ENCODE data around the gene MC5R. TPM values are rescaled to one million over a fixed set of nuclear protein-coding genes. Genes with fewer than 3 reads are reported as not detected.
A peak's percentile ranks its signal among the peaks of the same experiment; 100 is the strongest.

MC5R gene
- total and polyA plus RNA-seq, 9 donors, result 0.79 to 7.3 (median 2.6) TPM

DNA sequence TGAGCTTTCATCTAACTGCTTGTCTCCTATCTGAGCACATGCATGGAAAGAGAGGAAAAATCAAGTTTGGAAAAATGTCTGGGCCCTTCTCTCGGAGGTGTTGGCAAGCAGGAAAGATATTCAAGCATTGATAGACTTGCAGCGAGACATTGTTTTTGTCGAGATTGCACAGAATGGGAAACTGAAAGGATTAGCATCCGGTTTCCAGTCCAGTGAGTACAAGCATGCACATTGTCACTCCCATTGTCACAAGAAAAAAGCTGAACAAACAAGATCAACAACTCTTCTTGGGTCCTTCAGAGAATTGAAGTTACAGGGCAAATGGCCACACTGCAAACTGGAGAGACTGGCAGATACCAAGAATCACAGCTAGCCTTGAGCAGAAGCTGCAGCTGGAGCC lies 19.6 kb upstream of the MC5R start:
- no peak for DNase-seq
- Histone ChIP-seq H3K4me3 (ENCODE audit: low read length) (no peak overlapping the region), H3K27me3 (ENCODE audit: control insufficient read depth, insufficient read depth, low read length) (peaks cover 12% of the 10 kb centered on the region), H3K4me1 (ENCODE audit: control insufficient read depth, insufficient read depth, low read length) (peaks cover 6% of the 10 kb centered on the region), H3K36me3 (ENCODE audit: control insufficient read depth, insufficient read depth, low read length) (no peaks in the 10 kb centered on the region), H3K9me3 (replicated peaks; ENCODE audit: control insufficient read depth, low read depth, low read length) (no peaks in the 10 kb centered on the region), H3K27ac (ENCODE audit: low read length) (no peak overlapping the region)
- WGBS (ENCODE audit: insufficient coverage), result 70% methylated on average over 2 of the region's 4 CpGs

- H3K27me3 ChIP-seq (ENCODE audit: control insufficient read depth, insufficient read depth, low read length), result no peaks in the 10 kb centered on the region
Observed at GRCh38 chr18:13808294-13809042, 15.5 kb upstream of the MC5R start.

DNA sequence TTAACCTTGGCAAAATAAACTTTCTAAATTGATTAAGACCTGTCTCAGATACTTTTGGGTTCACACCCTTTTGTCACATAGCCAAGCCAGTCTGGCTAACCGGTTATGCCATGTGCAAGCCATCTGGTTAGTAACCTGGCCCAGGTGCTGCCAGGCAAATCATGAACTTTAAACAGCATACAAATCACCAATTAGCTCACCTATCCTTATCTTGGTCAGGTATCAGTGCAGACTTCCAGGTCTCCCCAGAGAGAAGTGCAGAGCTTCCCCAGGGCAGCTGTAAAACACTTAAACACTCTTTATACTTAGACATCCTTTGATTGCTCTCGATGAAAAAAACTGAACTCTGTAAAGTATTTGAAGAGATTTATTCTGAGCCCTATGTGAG lies 14.9 kb upstream of the MC5R start:
- Histone ChIP-seq H3K27me3 (ENCODE audit: control insufficient read depth, insufficient read depth, low read length) (no peaks in the 10 kb centered on the region), H3K27ac (ENCODE audit: low read length) (no peak overlapping the region), H3K4me1 (ENCODE audit: control insufficient read depth, insufficient read depth, low read length) (no peaks in the 10 kb centered on the region), H3K4me3 (ENCODE audit: low read length) (no peak overlapping the region), H3K36me3 (ENCODE audit: control insufficient read depth, insufficient read depth, low read length) (no peaks in the 10 kb centered on the region), H3K9me3 (replicated peaks; ENCODE audit: control insufficient read depth, low read depth, low read length) (no peaks in the 10 kb centered on the region)
- WGBS (ENCODE audit: insufficient coverage), result 67% methylated on average over 1 of the region's 2 CpGs
- no peak for DNase-seq

More at GRCh38 chr18:13808294-13809042, 15.5 kb upstream of the MC5R start:
- H3K36me3 ChIP-seq (ENCODE audit: control insufficient read depth, insufficient read depth, low read length), result no peaks in the 10 kb centered on the region
- no peak overlapping the region for H3K4me3 ChIP-seq (ENCODE audit: low read length)
- H3K9me3 ChIP-seq (replicated peaks; ENCODE audit: control insufficient read depth, low read depth, low read length), result no peaks in the 10 kb centered on the region
- H3K4me1 ChIP-seq (ENCODE audit: control insufficient read depth, insufficient read depth, low read length), result no peaks in the 10 kb centered on the region
- 26% methylated on average over 3 of the region's 8 CpGs for WGBS (ENCODE audit: insufficient coverage)
- H3K27ac ChIP-seq (ENCODE audit: low read length), result no peak overlapping the region
- no peak for DNase-seq

DNA sequence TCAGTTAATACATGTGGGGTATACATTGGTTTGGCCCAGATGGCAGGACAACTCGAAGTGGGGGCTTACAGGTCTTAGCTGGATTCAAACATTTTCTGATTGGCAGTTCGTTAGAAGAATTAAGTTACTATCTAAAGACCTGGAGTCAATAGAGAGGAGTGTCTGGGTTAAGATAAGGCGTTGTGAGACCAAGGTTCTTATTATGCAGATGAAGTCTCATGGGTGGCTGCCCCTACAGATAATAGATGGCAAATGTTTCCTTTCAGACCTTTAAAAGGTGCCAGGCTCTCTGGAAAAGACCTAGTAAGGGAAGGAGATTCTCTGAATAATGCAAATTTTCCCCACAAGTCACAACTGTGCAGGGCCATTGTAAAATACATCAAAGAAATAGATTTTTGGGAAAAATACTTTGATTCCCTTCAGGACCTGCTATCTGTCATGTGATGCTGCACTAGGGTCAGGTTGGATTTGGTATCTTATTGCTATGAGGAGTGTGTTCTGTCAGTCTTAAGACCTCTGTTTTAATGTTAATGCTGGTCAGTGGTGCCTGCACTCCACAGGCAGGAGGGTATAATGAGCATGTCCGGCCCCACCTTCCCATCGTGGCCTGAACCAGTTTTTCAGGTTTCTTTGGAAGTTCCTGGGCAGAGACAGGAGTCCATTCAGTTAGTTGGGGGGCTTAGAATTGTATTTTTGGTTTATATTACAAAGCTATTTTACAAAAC lies 14.3 kb upstream of the MC5R start:
- Histone ChIP-seq H3K4me1 (ENCODE audit: control insufficient read depth, insufficient read depth, low read length) (no peaks in the 10 kb centered on the region), H3K27me3 (ENCODE audit: control insufficient read depth, insufficient read depth, low read length) (no peaks in the 10 kb centered on the region), H3K4me3 (ENCODE audit: low read length) (no peak overlapping the region), H3K9me3 (replicated peaks; ENCODE audit: control insufficient read depth, low read depth, low read length) (no peaks in the 10 kb centered on the region), H3K36me3 (ENCODE audit: control insufficient read depth, insufficient read depth, low read length) (no peaks in the 10 kb centered on the region), H3K27ac (ENCODE audit: low read length) (no peak overlapping the region)
- no peak for DNase-seq
- 23% methylated on average over 3 of the region's 5 CpGs for WGBS (ENCODE audit: insufficient coverage)

GRCh38 chr18:13810950-13811485 lies 12.9 kb upstream of the MC5R start:
- no peak overlapping the region for H3K27ac ChIP-seq (ENCODE audit: low read length)
- no peak for DNase-seq
- WGBS (ENCODE audit: insufficient coverage), result 48% methylated on average over 5 of the region's 10 CpGs
- no peaks in the 10 kb centered on the region for H3K27me3 ChIP-seq (ENCODE audit: control insufficient read depth, insufficient read depth, low read length)
- H3K9me3 ChIP-seq (replicated peaks; ENCODE audit: control insufficient read depth, low read depth, low read length), result no peaks in the 10 kb centered on the region
- H3K36me3 ChIP-seq (ENCODE audit: control insufficient read depth, insufficient read depth, low read length), result no peaks in the 10 kb centered on the region
- no peak overlapping the region for H3K4me3 ChIP-seq (ENCODE audit: low read length)
- H3K4me1 ChIP-seq (ENCODE audit: control insufficient read depth, insufficient read depth, low read length), result no peaks in the 10 kb centered on the region

- DNase-seq, result no peak
- Histone ChIP-seq H3K36me3 (ENCODE audit: control insufficient read depth, insufficient read depth, low read length) (no peaks in the 10 kb centered on the region), H3K27ac (ENCODE audit: low read length) (no peak overlapping the region), H3K9me3 (replicated peaks; ENCODE audit: control insufficient read depth, low read depth, low read length) (no peaks in the 10 kb centered on the region), H3K4me3 (ENCODE audit: low read length) (no peak overlapping the region), H3K4me1 (ENCODE audit: control insufficient read depth, insufficient read depth, low read length) (no peaks in the 10 kb centered on the region), H3K27me3 (ENCODE audit: control insufficient read depth, insufficient read depth, low read length) (no peaks in the 10 kb centered on the region)
- 74% methylated on average over 4 of the region's 6 CpGs for WGBS (ENCODE audit: insufficient coverage)
Observed at GRCh38 chr18:13811993-13812392, 12.0 kb upstream of the MC5R start.

- Histone ChIP-seq H3K36me3 (ENCODE audit: control insufficient read depth, insufficient read depth, low read length) (no peaks in the 10 kb centered on the region), H3K27me3 (ENCODE audit: control insufficient read depth, insufficient read depth, low read length) (no peaks in the 10 kb centered on the region), H3K4me3 (ENCODE audit: low read length) (no peak overlapping the region), H3K9me3 (replicated peaks; ENCODE audit: control insufficient read depth, low read depth, low read length) (no peaks in the 10 kb centered on the region), H3K27ac (ENCODE audit: low read length) (no peak overlapping the region), H3K4me1 (ENCODE audit: control insufficient read depth, insufficient read depth, low read length) (no peaks in the 10 kb centered on the region)
- peak; percentile 58 for DNase-seq
- WGBS (ENCODE audit: insufficient coverage), result 18% methylated on average over 4 of the region's 4 CpGs
Observed at GRCh38 chr18:13813271-13813849, 10.6 kb upstream of the MC5R start.

DNA sequence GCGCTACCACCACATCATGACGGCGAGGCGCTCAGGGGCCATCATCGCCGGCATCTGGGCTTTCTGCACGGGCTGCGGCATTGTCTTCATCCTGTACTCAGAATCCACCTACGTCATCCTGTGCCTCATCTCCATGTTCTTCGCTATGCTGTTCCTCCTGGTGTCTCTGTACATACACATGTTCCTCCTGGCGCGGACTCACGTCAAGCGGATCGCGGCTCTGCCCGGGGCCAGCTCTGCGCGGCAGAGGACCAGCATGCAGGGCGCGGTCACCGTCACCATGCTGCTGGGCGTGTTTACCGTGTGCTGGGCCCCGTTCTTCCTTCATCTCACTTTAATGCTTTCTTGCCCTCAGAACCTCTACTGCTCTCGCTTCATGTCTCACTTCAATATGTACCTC lies 2.3 kb downstream of the MC5R start:
- no peak overlapping the region for H3K4me3 ChIP-seq (ENCODE audit: low read length)
- DNase-seq, result no peak
- peaks cover 18% of the 10 kb centered on the region for H3K27me3 ChIP-seq (ENCODE audit: control insufficient read depth, insufficient read depth, low read length)
- peaks cover 2% of the 10 kb centered on the region for H3K4me1 ChIP-seq (ENCODE audit: control insufficient read depth, insufficient read depth, low read length)
- H3K9me3 ChIP-seq (replicated peaks; ENCODE audit: control insufficient read depth, low read depth, low read length), result no peaks in the 10 kb centered on the region
- no peaks in the 10 kb centered on the region for H3K36me3 ChIP-seq (ENCODE audit: control insufficient read depth, insufficient read depth, low read length)
- WGBS (ENCODE audit: insufficient coverage), result 97% methylated on average over 26 of the region's 26 CpGs
- no peak overlapping the region for H3K27ac ChIP-seq (ENCODE audit: low read length)

DNA sequence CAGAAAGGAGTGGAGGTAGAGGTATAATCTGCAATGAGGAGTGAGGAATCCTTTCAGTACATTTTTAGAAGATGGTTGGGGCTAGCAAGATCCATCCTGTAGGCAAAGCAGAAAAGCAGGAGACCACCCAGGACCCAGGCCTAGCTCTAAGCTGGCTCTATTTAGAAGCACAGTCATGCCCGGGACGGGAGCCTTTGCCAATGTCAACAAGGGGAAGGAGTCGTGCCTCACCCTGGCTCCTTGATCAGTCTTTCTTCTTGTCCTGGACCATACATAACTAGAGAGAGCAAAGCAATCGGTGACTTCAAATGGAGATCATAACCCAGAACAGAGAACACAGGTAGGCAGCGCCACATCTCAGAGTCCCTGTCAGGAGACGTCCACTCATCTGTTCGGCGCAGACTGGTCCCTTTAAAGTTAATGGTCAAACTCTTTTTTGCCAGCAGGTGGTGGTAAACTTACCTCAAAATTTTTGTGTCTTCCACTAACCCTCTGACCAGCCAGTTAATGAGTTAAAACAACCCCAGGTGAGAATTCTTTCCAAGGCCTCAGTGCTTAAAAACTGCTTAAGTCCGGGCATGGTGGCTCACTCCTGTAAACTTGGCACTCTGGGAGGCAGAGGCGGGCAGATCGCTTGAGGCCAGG lies 8.0 kb downstream of the MC5R start:
- peaks cover 5% of the 10 kb centered on the region for H3K27me3 ChIP-seq (ENCODE audit: control insufficient read depth, insufficient read depth, low read length)
- H3K27ac ChIP-seq (ENCODE audit: low read length), result no peak overlapping the region
- H3K9me3 ChIP-seq (replicated peaks; ENCODE audit: control insufficient read depth, low read depth, low read length), result no peaks in the 10 kb centered on the region
- H3K36me3 ChIP-seq (ENCODE audit: control insufficient read depth, insufficient read depth, low read length), result no peaks in the 10 kb centered on the region
- DNase-seq, result no peak
- 69% methylated on average over 9 of the region's 11 CpGs for WGBS (ENCODE audit: insufficient coverage)
- H3K4me1 ChIP-seq (ENCODE audit: control insufficient read depth, insufficient read depth, low read length), result no peaks in the 10 kb centered on the region
- no peak overlapping the region for H3K4me3 ChIP-seq (ENCODE audit: low read length)

Measured in muscle of leg (tissue), 11 donors.